ENCODE results near the gene IL1RN. TPM values are rescaled to one million over a fixed set of nuclear protein-coding genes. Genes with fewer than 3 reads are reported as not detected.

IL1RN gene
- total RNA-seq (2022; extraction: Qiagen RNA extraction) = 0.13 to 0.53 TPM (median 0.37 TPM) in 5 replicates

GRCh38 chr2:113126845-113127645 is at the start of gene IL1RN:
Gene IL1RN, plus strand, starts transcription at chr2:113127598. Its CDS starts 27 bp downstream, at chr2:113127625.

GRCh38 chr2:113173542-113174375 is 46.4 kb downstream of the IL1RN start, which contains the start of gene PSD4:
Gene PSD4, plus strand, starts transcription at chr2:113173971. Its CDS starts 8,486 bp downstream, at chr2:113182457.

Other genes with a start within 250 kb of the IL1RN start
- gene IL37, start 216.4 kb upstream of the IL1RN start, total RNA-seq (2022; extraction: Qiagen RNA extraction) = not detected in 5 replicates
- gene IL36G, start 149.6 kb upstream of the IL1RN start, total RNA-seq (2022; extraction: Qiagen RNA extraction) = not detected in 5 replicates
- not detected in 5 replicates for gene IL36A, start 122.1 kb upstream of the IL1RN start, total RNA-seq (2022; extraction: Qiagen RNA extraction)
- 0.15 to 0.34 TPM (median 0.17 TPM) in 3 of 5 replicates, not detected in the others for gene IL36B, start 74.7 kb upstream of the IL1RN start, total RNA-seq (2022; extraction: Qiagen RNA extraction)
- gene IL36RN, start 68.4 kb upstream of the IL1RN start, total RNA-seq (2022; extraction: Qiagen RNA extraction) = 0.07 to 0.21 TPM in 2 of 5 replicates, not detected in the others
- gene IL1F10, start 59.6 kb upstream of the IL1RN start, total RNA-seq (2022; extraction: Qiagen RNA extraction) = not detected in 5 replicates
- 10.4 to 14.6 TPM (median 12.8 TPM) in 5 replicates for gene PSD4, start 46.4 kb downstream of the IL1RN start, total RNA-seq (2022; extraction: Qiagen RNA extraction)
- gene PAX8, start 151.3 kb downstream of the IL1RN start, total RNA-seq (2022; extraction: Qiagen RNA extraction) = 0.50 to 1.3 TPM (median 0.80 TPM) in 5 replicates

Measured in A549 treated with Mapracorat at 1 μM for 4 hours (cell line).